ENCODE measurements around the gene OR7A17. TPM values are rescaled to one million over a fixed set of nuclear protein-coding genes. Genes with fewer than 3 reads are reported as not detected.

OR7A17 gene
- total RNA-seq, result not detected in 2 replicates

DNA sequence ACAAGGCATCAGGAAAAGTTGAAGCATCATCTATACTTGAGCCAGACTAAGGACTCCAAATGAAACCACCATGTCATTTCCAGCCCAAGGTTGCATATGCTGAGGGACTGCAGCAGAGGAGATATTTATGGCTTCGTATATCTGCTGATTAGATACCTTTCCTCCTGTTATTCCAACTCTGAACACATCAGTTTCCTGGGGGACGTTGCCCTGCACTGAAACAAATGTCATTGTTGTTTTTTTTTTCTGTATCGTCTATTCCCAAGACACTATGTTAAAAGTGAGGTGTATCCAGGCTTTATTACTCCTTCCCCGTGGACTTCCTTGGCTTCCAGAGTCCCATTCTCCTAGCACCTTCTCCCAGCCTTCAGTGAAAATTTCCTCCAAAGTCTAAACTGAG lies at the start of gene OR7A17:
OR7A17 (minus strand) TSS at position 101 of the 400 bp plus-strand sequence. CDS start 4,777 bp downstream, outside the sequence.

DNA sequence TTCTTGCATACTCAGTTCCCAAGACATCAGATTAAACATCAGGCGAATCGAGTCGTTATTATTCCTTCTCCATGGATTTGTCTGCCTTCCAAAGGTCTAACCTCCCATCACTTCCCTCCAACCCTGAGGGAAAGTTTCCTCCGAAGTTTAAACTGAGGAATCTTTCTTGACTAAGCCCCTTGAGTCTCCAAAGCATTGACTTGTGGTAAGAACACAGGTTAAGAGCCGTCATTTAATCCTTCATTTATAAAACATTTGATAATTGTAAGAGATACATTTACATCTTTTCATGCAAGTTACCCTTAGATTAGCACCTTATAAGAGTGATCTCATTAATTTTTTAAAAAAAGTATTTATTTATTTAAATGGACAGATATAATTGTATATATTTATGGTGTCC lies 37.1 kb downstream of the OR7A17 start, which contains the start of gene OR7A10:
OR7A10 (minus strand) TSS at position 101 of the 400 bp plus-strand sequence. CDS start 7,045 bp downstream, outside the sequence.

DNA sequence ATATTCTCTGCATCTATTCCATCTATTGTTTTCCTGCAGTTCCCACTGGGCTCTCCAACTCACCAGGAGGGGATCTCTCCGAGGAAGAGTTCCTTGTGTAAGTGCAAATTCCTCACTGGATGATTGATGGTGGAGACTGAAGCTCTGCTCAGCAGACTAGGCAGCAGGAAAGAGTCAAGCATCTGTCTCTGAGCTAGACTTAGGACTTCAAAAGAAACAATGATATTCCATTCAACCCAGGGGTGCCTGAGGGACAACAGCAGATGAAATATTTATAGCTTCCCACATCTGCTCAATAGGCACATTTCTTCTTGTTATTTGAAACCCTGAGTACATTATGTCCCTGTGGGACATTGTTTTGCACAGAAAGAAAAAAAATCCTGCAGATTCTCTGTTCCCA lies 50.9 kb downstream of the OR7A17 start, which contains the start of the genes OR7A5 and OR7C1:
OR7A5 (minus strand) TSS at position 175 of the 400 bp plus-strand sequence. CDS start 6,944 bp downstream, outside the sequence.
OR7C1 (minus strand) TSS at position 175 of the 400 bp plus-strand sequence. CDS start 35,049 bp downstream, outside the sequence.

Other genes starting within 250 kb of the OR7A17 start
- gene ADGRE3, start 211.3 kb downstream of the OR7A17 start, total RNA-seq, result not detected in 2 replicates
- 22.5 and 27.1 TPM in 2 replicates for gene ZNF333, start 196.1 kb downstream of the OR7A17 start, total RNA-seq
- 0.13 and 0.30 TPM in 2 replicates for gene ADGRE2, start 107.6 kb downstream of the OR7A17 start, total RNA-seq
- not detected in 2 replicates for gene OR7A5, start 50.9 kb downstream of the OR7A17 start, total RNA-seq
- gene OR7C1, start 50.9 kb downstream of the OR7A17 start, total RNA-seq, result not detected in 2 replicates
- gene OR7A10, start 37.2 kb downstream of the OR7A17 start, total RNA-seq, result not detected in 2 replicates
- gene OR7C2, start 55.4 kb upstream of the OR7A17 start, total RNA-seq, result not detected in 2 replicates
- not detected in 2 replicates for gene SLC1A6, start 93.7 kb upstream of the OR7A17 start, total RNA-seq
- not detected in 2 replicates for gene CASP14, start 163.3 kb upstream of the OR7A17 start, total RNA-seq
- gene OR1I1, start 196.1 kb upstream of the OR7A17 start, total RNA-seq, result not detected in 2 replicates
- 42.7 and 48.6 TPM in 2 replicates for gene SYDE1, start 221.3 kb upstream of the OR7A17 start, total RNA-seq